Bronchial epithelial cell (primary cell): ENCODE measurements around the gene ABR. TPM values are rescaled to one million over a fixed set of nuclear protein-coding genes. Genes with fewer than 3 reads are reported as not detected.

Experiments used
- DNase-seq: peaks from one replicate; pipeline ENCODE4 v3.0.0-alpha.2; 2010; ENCODE audit warnings: low read depth
- FAIRE-seq: peaks from 2 replicates; lab custom pipeline; 2011; peaks lifted over from hg19 to GRCh38; lab: Jason Lieb, UNC
- H3K27me3 ChIP-seq: 2 replicates; pipeline ENCODE4 v1.5.1; 2011; ENCODE audit warnings: low read length; ENCODE audit not compliant: control insufficient read depth, insufficient read depth
- H3K36me3 ChIP-seq: 2 replicates; pipeline ENCODE4 v1.5.1; 2011; ENCODE audit warnings: low read length; ENCODE audit not compliant: control insufficient read depth, insufficient read depth
- H3K4me3 ChIP-seq: 2 replicates; pipeline ENCODE4 v1.5.1; 2011; ENCODE audit warnings: mild to moderate bottlenecking, low read depth, low read length, control low read depth
- total RNA-seq: library from RNA; depleted of rRNA; stranded (reverse); fragments of >200 nt; gene quantifications from 2 replicates; pipeline ENCODE4 v1.2.1, GENCODE V29; 2014
- TF ChIP-seq, protein P1 (sequence below): IDR thresholded peaks from 2 replicates; pipeline ENCODE4 v1.5.1; 2011; ENCODE audit warnings: mild to moderate bottlenecking, moderate library complexity, low read length, control low read depth, inconsistent platforms; ENCODE audit not compliant: insufficient read depth, severe bottlenecking

The ABR gene
- 18.7 and 39.3 TPM in 2 replicates for total RNA-seq

DNA sequence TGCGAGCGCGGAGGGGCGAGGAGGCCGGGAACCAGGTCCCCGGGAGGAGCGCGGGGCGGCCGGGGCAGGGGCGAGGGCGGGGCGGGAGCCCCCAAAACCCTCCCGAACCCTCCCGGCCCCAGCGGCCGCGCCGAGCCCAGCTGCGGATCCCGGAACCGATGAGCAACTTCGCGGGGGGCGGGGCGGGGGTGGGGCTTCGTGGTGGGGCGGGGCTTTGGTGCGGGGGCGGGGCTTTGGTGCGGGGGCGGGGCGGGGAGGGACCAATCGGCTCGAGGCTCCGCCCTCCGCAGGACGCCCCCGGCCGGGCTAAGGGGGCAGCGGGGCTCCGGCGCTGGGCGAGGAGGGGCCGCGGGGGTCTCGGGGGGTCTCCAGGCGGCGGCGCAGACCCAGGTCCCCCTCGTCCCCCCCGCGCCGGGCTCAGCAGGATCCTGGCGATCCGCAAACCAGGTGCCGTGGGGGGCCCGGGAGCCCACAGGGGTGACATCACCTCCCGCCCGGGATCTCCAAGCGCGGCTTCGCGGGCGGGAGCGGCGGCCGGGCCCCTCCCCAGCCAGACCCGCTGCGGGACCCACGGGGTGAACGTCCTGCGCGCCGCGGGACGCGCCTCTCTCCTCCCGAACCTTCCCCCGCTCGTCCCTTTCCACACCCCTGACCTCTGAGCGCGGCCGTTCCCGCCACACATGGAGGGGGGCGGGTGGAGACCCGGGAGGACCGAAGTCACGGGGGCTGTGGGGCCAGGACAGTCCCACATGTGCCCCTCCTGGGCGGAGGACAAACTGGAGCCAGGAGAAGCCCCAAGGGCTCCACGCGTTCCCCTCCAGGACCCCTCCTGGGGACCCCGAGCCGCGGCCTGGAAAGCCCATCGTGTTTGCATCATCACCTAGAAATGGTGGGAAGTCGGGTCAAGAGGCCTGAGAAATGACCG lies at the start of gene ABR:
ABR (minus strand) TSS at position 164 of the 925 bp plus-strand sequence. CDS start 254 bp downstream, outside the sequence.
- H3K27me3 ChIP-seq, result peaks cover 12% of the 10 kb centered on the region
- FAIRE-seq (no peak), DNase-seq (no peak)
- TF ChIP-seq, protein P1, sequence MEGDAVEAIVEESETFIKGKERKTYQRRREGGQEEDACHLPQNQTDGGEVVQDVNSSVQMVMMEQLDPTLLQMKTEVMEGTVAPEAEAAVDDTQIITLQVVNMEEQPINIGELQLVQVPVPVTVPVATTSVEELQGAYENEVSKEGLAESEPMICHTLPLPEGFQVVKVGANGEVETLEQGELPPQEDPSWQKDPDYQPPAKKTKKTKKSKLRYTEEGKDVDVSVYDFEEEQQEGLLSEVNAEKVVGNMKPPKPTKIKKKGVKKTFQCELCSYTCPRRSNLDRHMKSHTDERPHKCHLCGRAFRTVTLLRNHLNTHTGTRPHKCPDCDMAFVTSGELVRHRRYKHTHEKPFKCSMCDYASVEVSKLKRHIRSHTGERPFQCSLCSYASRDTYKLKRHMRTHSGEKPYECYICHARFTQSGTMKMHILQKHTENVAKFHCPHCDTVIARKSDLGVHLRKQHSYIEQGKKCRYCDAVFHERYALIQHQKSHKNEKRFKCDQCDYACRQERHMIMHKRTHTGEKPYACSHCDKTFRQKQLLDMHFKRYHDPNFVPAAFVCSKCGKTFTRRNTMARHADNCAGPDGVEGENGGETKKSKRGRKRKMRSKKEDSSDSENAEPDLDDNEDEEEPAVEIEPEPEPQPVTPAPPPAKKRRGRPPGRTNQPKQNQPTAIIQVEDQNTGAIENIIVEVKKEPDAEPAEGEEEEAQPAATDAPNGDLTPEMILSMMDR, result no peak
- H3K4me3 ChIP-seq, result peak within 1 kb of the TSS; percentile 60
- no peaks in the 10 kb centered on the region for H3K36me3 ChIP-seq

GRCh38 chr17:1229349-1229899 lies 49.6 kb upstream of the ABR start:
- Histone ChIP-seq H3K4me3 (peak overlapping the region; percentile 14), H3K27me3 (peaks cover 19% of the 10 kb centered on the region), H3K36me3 (no peaks in the 10 kb centered on the region)
- DNase-seq (no peak), FAIRE-seq (no peak)
- TF ChIP-seq, protein P1, result no peak

DNA sequence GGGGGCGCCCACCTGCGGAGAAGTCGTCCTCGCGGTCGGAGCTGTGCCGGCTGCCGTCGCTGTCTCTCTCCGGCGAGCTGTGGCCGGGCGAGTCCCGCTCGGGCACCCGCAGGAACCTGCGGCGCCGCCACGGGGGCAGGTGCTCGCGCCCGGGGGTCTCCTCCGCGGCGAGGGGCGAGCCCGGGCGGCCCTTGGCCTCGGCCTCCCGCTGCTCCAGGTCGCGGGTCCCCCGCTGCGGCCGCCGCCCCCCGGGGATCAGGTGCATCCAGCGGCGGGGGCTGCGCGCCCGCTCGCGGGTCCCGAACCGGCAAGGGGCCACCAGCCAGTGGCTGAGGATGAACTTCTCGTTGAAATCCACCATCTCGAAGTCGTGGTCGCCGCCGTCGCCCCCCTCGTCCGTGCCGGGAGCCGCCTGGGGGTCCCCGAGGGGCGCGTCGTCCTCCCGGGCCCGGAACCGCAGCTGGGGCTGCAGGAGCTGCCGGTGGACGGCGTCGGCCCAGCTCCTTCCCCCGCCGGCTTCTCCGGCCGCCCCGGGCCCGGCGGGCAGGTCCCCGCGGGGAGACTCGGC lies 49.1 kb upstream of the ABR start:
- TF ChIP-seq, protein P1, result no peak
- H3K4me3 ChIP-seq, result no peak overlapping the region
- FAIRE-seq (no peak), DNase-seq (no peak)
- peaks cover 19% of the 10 kb centered on the region for H3K27me3 ChIP-seq
- no peaks in the 10 kb centered on the region for H3K36me3 ChIP-seq

GRCh38 chr17:1227917-1228780 lies 48.4 kb upstream of the ABR start:
- H3K27me3 ChIP-seq, result peaks cover 19% of the 10 kb centered on the region
- no peak overlapping the region for H3K4me3 ChIP-seq

DNA sequence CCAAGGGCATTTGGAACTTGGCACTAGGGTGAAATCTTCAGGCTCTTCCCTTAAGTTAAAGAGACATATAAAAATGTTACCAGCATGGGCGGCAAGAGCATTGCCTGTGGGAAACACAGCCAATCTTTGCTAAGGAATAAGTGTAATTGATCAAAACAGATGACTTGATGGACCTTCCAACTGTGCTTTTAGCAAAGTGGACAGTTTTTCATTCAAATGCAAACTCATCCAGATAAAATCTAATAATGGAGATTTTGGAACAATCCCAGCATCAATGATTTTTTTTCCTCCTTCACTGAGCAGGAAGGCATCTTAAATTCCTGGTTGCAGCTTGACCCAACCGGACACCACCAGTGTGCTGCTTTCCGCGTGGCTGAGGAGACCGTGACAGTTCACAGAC lies 47.6 kb upstream of the ABR start:
- Histone ChIP-seq H3K27me3 (peaks cover 19% of the 10 kb centered on the region), H3K4me3 (no peak overlapping the region), H3K36me3 (no peaks in the 10 kb centered on the region)
- DNase-seq, result no peak
- no peak for FAIRE-seq
- TF ChIP-seq, protein P1, result no peak

More at GRCh38 chr17:1227917-1228780, 48.4 kb upstream of the ABR start:
- no peaks in the 10 kb centered on the region for H3K36me3 ChIP-seq
- FAIRE-seq (no peak), DNase-seq (no peak)
- TF ChIP-seq, protein P1, result no peak
